Measurements from ENCODE around the gene PEX14.

The PEX14 gene

GRCh38 chr1:10653370-10654125, 178.8 kb downstream of the PEX14 start:
- DNase-seq: no peak

GRCh38 chr1:10655002-10655401, 180.3 kb downstream of the PEX14 start:
- no peak for DNase-seq

- DNase-seq: no peak
Observed at GRCh38 chr1:10656431-10656830, 181.7 kb downstream of the PEX14 start.

- DNase-seq: no peak
Observed at GRCh38 chr1:10657088-10657847, 182.5 kb downstream of the PEX14 start.

- no peak for DNase-seq
Observed at GRCh38 chr1:10658396-10659066, 183.8 kb downstream of the PEX14 start.

- DNase-seq: no peak
Observed at GRCh38 chr1:10659218-10659617, 184.5 kb downstream of the PEX14 start.

- no peak for DNase-seq
Observed at GRCh38 chr1:10659646-10660540, 185.1 kb downstream of the PEX14 start.

GRCh38 chr1:10661453-10661852, 186.7 kb downstream of the PEX14 start:
- no peak for DNase-seq

GRCh38 chr1:10662090-10662688, 187.4 kb downstream of the PEX14 start:
- no peak for DNase-seq

GRCh38 chr1:10662824-10663677, 188.3 kb downstream of the PEX14 start:
- DNase-seq: no peak

GRCh38 chr1:10663678-10664035, 188.9 kb downstream of the PEX14 start:
- no peak for DNase-seq

GRCh38 chr1:10664251-10664650, 189.5 kb downstream of the PEX14 start:
- no peak for DNase-seq

GRCh38 chr1:10665226-10665625, 190.5 kb downstream of the PEX14 start:
- no peak for DNase-seq

- DNase-seq: no peak
Observed at GRCh38 chr1:10665930-10666850, 191.4 kb downstream of the PEX14 start.

GRCh38 chr1:10667861-10668761, 193.4 kb downstream of the PEX14 start:
- no peak for DNase-seq

- no peak for DNase-seq
Observed at GRCh38 chr1:10669570-10669969, 194.8 kb downstream of the PEX14 start.

- no peak for DNase-seq
Observed at GRCh38 chr1:10670190-10670589, 195.4 kb downstream of the PEX14 start.

GRCh38 chr1:10671090-10671489, 196.3 kb downstream of the PEX14 start:
- no peak for DNase-seq

All from suppressor macrophage treated with lipopolysaccharide for 1 hour (primary cell).